GM12892 (cell line): ENCODE measurements around the gene FBXL22.

Experiments
- POLR2A ChIP-seq: IDR thresholded peaks from 2 replicates; pipeline ENCODE4 v1.6.1; 2011; ENCODE audit warnings: low read depth, low read length, control low read depth
- POLR2AphosphoS5 ChIP-seq: IDR thresholded peaks from 2 replicates; pipeline ENCODE4 v1.6.1; 2011; ENCODE audit warnings: low read depth, low read length, control low read depth
- TAF1 ChIP-seq: IDR thresholded peaks from 2 replicates; pipeline ENCODE4 v1.6.1; 2011; ENCODE audit warnings: low read depth, mild to moderate bottlenecking, control low read depth, low read length, borderline replicate concordance

DNA sequence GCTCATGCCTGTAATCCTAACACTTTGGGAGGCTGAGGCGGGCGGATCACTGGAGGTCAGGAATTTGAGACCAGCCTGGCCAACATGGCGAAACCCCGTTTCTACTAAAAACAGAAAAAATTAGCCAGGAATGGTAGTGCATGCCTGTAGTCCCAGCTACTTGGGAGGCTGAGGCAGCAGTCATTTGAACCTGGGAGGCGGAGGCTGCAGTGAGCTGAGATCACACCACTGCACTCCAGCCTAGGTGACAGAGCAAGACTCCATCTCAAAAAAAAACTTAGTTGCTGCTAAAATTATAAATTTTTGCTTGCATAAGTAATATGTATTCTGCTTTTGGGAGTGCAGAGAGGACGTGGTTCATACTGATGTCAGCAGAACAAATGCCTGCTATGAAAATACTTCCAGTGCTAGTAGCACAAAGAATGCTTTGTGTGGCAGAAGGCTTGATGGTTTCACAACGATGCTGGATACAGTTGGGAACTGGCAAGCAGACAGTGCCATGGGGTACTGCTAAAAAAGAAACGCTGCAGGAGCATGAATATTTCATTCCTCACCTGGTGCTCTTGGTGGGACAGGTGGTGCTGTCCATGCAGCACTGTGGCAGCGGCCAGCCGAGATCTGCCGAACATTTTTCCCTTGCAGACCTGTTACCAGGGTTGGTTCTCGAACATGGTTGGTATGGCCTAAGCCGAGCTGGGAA is 31.1 kb downstream of the FBXL22 start:
- no peak for TF ChIP-seq POLR2A
- TF ChIP-seq POLR2AphosphoS5 = no peak
- no peak for TF ChIP-seq TAF1
